Right renal pelvis (tissue), 4 donors: ENCODE results near the gene HOXD11. TPM values are rescaled to one million over a fixed set of nuclear protein-coding genes. Genes with fewer than 3 reads are reported as not detected.
A peak's percentile ranks its signal among the peaks of the same experiment; 100 is the strongest.

ENCODE experiments used
- DNase-seq, 4 donors: peaks; one replicate each; pipeline ENCODE4 v3.0.0-alpha.2; 2013; ENCODE audit warnings: low read depth in 4 of 4, low spot score in 3 of 4, missing footprints in 1 of 4
- polyA plus RNA-seq, 4 donors: library from polyadenylated mRNA; unstranded; fragments of 120-200 nt; gene quantifications; one replicate each; pipeline ENCODE4 v1.2.1, GENCODE V29; 2013; ENCODE audit not compliant: insufficient read length in 4 of 4

The HOXD11 gene
- polyA plus RNA-seq, 4 donors, result 45.6 to 59.4 (median 58.4) TPM

DNA sequence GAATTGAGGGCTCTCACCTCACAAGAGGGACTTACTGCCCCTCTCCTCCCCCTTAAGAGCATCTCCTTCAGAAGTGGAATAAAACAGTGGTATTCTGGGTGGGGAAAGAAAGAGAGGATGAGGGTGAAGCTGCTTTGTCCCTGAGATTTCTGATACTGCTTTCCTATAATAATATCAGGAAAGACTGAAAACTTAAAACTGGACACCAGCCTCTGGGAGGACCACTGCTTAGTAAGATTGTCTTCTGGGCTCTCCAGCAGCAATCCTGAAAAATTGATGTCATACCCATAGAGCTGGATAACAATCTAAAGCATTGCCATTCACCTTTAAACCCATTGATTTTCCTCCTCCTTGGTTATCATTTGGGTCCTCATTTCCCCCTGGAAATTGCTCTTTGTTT lies 39.6 kb downstream of the HOXD11 start:
- DNase-seq, result no peak

DNA sequence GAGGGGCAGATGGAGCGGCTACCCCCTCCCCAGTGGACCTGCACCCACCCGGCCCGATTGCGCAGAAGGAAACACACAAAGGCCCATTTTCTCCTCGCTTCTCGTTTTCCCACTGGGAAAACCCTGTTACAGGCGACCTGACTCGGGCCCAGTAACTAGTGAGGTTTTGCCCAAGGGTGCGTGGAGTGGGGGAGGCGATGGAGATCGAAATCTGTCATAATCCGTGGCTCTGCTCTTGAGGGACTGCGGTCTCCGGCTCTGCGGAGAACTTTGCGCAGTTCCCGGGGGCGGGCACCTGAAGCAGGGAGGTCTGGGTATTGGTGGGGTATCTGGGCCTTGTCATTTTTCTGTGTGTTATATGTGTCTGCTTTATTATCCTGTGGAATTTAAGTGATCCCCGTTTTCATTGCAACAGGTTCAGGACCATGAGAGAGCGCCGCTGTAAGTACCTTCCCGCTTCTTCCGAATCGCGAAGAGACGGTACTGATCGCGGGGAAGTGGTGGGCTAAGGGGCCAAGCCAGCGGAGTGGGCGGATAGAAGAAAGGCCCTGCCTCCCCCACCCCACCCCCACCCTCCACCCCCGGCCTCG lies 40.2 kb downstream of the HOXD11 start:
- no peak for DNase-seq

DNA sequence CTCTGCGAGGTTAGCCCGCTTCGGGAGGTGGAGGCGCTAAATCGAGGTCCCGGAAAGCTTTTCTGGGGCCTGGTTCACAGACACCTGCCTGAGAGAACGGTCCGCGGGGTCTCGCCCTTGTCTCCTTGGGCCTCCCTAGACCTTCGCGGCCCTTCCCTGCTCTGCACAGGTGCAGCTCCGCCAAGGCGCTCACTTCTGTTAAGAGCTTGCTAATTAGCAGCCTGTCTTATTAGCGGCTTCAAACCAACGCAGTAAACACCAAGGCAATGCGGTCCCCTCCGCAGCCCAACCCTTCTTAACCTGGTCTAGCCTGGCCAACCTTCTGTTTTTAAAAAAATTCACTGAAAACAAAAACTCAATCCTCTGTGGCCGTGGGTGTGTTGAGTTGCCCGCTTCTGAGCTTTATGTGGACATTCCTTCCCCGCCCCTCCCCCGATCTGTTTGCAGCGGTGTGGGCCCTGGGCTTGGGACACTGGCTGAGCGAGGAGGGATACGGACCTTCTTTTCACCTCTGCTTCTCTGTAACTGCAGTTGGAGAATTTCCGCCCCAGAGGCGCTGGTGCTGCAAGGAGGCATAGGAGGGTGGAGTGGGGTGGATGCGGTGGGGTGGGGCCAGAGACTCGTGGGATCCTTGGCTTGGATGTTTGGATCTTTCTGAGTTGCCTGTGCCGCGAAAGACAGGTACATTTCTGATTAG lies 40.9 kb downstream of the HOXD11 start:
- DNase-seq, result no peak

DNA sequence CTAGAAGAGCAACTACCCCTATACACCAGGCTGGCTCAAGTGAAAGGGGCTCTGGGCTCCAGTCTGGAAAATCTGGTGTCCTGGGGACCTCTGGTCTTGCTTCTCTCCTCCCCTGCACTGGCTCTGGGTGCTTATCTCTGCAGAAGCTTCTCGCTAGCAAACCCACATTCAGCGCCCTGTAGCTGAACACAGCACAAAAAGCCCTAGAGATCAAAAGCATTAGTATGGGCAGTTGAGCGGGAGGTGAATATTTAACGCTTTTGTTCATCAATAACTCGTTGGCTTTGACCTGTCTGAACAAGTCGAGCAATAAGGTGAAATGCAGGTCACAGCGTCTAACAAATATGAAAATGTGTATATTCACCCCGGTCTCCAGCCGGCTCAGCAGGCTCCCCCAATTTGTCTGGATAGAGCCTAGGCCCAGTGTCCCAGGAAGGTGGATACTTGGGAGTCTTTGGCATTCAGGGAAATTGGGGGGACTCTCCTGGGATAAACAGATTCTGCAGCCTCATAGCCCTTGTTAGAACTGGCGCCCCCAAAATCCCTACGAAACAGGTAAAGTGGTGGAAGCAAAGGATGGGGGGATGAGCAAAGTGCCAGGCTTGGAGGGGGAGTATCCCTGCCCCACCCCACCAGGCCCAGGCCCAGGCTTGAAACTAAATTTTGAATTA lies 41.8 kb downstream of the HOXD11 start:
- no peak for DNase-seq

DNA sequence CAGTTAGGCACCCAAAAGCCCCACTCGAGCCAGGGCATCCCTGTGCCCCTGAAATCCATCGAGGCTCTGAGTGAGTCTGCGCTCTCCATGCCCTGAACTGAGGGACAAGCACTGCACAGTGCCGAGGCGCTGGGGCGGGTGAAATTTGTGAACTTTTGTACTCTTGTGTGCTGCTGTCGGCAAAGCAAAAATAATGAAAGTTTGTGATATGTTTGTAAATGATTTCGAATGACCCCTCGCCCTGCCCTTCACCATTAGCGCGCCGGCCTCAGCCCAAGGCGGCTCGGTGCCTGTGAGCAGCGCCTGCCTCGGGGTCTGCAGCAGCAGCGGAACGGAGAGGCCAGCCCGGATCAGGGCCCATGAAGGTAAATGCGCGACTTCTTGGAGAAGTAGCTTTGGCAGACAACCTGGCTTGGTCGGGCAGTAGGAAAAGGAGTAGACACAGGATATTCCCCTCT lies 42.4 kb downstream of the HOXD11 start:
- no peak for DNase-seq

DNA sequence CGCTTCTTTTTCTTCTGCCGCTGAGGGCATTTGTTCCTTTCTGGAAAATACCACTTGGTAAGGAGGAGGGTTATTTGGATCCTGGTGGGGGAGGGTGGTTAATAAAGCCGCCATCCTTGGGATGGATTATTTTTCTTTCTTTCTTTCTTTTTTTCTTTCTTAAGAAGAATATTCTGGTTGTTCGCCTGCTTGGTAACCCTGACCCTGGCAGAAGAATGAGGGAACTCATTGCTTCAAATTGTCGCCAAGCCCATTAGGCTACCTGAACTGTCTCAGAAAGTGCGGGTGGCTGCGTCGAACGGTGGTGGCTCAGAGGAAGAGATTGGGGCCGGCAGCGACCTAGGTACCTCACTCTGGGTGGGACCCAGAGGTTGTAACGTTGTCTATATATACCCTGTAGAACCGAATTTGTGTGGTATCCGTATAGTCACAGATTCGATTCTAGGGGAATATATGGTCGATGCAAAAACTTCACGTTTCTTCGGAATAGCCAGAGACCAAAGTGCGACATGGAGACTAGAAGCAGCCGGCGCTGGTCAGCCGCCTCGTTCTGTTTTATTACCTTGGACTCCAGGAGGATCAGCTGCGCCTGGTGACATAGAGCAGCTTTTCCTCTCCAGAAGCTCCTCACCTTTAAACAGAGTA lies 43.0 kb downstream of the HOXD11 start:
- DNase-seq, result no peak

DNA sequence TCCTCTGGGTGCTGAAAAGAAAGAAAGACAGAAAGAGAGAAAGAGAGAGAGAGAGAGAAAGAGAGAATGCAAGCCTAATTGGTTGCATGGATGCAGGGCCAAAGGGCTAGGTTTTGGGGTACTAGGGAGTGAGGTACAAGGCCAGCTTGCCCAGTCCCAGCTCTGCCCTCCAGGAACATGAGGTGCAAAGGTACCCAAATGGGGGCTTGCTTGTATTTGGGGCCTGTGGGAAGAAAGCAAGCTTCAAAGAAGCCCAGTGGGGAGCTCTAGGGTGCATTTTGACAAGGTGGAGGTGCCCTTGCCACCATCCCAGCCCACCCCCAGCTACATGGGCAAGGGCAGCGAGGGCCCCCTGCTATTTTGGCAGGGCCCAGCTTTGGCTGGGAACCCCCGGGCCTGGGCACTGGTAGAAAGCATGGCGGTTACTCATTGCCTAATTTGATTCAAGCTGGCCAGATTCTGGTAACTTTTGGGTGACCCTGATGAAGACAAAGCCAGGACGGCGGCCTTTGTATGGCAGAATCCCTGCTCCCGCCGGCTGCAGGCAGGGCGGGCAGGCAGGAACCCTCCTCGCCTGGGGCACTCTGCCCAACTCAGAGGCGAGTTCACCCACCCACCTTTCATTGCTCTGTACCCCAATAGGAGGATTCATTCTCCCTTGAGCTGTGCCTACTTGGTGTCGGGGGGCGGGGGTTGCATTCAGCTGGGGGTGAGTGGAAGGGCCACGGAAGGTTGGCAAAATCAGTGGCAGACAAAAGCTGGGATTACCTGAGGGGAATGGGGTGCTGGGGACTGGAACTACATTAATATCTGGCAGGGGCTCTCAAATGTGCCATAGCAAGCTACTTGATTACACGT lies 43.7 kb downstream of the HOXD11 start:
- no peak for DNase-seq

DNA sequence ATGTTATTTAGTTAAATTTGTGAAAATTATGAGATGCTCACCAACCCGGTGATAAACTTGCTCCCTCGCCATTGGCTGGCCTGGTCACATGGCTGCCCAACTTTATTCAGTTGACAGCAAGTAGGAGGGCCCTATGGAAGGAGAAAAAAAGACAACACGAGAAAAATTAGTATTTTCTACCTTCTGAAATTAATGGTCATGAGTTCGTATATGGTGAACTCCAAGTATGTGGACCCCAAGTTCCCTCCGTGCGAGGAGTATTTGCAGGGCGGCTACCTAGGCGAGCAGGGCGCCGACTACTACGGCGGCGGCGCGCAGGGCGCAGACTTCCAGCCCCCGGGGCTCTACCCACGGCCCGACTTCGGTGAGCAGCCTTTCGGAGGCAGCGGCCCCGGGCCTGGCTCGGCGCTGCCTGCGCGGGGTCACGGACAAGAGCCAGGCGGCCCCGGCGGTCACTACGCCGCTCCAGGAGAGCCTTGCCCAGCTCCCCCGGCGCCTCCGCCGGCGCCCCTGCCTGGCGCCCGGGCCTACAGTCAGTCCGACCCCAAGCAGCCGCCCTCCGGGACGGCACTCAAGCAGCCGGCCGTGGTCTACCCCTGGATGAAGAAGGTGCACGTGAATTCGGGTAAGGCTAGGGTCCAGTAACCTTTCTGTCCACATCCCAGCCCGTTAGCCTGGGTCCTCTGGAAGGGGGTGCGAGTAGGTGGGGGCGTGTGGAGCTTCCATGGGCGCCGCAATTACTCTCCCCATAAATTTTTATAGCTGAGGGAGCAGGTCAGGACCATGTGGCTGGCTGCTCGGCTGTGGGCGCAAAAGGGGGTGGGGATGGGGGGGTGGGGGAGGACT lies 44.6 kb downstream of the HOXD11 start, which contains the start of gene HOXD4:
HOXD4 (plus strand) TSS at position 109 of the 846 bp plus-strand sequence; CDS start at position 193, 84 bp downstream.
- DNase-seq, result no peak

DNA sequence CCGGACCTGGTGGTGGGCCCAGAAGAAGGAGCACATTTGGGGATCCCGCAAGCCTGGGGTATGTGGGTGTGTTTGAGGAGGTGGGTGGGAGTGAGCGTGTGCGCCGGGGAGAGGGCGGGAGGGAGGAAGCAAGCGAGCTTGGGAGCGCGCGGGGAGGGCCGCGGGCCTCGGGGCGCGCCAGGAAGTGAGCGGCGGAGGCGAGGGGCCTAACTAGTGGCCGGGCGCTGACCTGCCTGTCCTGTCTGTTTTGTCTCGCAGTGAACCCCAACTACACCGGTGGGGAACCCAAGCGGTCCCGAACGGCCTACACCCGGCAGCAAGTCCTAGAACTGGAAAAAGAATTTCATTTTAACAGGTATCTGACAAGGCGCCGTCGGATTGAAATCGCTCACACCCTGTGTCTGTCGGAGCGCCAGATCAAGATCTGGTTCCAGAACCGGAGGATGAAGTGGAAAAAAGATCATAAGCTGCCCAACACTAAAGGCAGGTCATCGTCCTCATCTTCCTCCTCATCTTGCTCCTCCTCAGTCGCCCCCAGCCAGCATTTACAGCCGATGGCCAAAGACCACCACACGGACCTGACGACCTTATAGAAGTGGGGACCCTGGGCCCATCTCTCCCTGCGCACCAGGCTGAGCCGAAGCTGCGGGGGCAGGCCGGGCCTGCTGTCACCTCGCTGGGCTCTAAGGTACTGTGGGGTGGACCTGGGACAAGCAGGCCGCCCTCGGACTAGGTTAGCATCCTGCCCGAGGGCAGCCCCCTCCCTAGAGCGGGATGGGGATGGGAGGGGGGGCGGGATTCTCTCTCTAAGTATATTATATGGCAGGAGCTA lies 45.5 kb downstream of the HOXD11 start:
- no peak for DNase-seq

DNA sequence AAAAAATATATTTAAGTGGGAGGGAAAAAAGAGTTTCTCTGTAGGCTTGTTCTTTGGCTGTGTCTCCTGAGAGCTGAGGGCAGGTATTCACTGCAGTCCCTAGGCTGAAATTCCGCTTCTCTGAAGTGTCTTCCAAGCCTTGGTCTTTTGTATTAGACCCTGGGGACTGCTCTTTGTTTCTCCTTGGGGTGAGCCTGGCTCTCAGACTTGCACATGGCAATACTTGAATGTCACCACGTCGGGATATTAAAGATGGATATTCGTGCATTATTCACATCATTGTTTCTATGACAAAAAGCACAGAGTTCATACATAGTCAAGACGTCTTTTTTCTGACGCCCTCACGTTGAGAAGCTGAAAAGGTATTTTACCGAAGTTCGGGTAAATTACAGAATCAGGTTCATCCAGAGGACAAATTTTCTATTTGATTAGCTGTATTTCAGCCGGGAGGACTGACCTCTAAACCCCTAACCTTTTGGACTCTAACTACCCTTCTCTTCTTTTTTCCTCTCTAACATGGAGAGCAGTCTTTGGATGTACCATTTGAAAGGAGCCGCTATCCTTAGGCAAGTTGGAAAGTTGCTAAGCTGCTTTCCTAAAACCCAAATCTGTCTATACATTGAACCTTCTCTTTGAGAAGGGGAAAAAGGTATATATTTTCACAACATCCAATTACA lies 47.6 kb downstream of the HOXD11 start:
- DNase-seq, result no peak

DNA sequence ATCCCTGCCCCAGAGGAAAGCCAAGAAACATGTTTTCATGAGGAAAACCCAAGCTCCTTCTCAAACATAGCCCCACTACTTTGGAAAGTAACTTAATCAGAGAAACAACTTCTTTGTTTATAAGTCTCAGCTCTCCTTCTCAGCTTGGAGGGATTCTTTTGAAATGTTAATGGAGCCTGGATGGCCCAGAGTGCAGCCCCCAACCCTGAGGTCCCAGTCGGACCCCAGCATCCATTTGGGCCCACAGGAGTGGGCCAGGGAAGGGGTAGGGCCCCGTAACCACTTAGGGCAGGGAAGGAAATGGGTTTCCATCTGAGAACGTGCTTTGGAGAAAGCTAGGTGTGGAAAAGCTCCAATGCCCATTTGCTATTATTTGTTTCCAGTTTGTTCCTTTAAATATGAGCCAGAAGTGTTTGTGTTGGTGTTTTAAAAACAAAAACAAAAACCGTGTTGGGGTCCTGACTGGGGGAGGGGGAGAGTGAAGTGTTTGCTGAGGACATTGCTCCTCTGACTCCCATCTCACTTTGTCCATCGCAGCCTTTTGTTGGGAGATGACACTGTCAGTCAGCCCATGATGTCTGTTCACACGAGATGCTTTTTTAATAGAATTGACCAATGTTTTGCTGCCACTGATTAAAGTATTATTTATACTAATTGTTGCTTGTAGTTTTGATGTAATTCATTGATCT lies 48.4 kb downstream of the HOXD11 start:
- DNase-seq, result no peak

DNA sequence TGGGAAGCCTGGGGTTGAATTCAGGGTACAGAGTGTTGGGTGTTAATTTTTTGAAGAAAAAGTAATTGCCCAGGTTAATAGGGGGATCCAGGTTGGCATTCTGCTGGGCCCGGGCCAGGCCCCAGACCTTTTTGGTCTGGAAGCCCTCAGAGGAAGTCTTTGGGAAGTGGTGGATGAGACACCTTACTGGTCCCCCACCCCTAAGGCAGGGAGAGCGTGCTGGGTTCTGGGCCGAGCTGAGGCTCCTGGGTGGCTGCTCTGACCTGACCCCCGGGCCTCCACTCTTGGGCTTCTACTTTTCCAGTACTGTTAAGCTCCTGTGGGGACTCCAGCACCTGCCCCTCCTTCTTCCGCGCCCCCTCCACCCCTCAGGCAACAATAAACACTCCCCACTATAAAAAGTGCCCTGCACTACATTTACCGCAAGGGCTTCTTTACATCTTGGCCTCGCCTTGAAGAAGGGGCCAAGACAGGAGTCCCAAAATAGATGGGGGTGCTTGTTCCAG lies 49.3 kb downstream of the HOXD11 start:
- DNase-seq, result no peak

DNA sequence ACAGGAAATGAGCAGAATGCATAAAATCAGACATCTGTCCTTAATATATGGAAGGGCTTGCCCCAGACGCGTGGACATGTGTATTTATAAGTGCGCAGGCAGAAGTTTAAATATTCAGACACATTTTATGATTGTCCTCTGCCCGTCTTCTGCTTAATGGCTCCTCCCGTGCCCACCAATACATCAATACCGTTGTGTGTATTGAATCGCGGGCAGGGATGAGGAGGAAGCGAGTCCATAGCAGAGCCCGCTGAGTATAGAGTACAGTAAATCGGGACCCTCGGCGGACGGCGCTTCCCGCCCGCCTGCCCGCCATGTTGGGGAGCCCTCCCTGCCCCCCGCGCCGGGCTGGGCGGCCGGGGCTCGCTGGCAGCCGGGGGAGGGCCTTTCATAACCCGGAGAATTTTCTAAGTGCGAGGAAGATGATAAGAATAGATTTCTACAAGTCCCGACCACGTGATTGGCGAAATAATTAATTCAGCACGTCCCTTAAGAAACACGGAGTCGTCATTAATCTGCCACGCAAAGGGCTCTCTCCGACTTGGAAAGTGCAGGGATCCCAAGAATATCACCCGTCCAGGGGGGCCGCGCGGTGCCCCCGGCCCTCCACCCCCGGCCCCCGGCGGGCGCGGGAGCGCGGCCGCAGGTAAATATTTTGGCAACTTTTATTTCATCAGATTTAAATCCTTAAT lies 49.9 kb downstream of the HOXD11 start, which contains the start of gene HOXD3:
HOXD3 (plus strand) TSS at position 501 of the 692 bp plus-strand sequence. CDS start 11,808 bp downstream, outside the sequence.
- DNase-seq, result peak in 1 of 4 donors; percentile 59

DNA sequence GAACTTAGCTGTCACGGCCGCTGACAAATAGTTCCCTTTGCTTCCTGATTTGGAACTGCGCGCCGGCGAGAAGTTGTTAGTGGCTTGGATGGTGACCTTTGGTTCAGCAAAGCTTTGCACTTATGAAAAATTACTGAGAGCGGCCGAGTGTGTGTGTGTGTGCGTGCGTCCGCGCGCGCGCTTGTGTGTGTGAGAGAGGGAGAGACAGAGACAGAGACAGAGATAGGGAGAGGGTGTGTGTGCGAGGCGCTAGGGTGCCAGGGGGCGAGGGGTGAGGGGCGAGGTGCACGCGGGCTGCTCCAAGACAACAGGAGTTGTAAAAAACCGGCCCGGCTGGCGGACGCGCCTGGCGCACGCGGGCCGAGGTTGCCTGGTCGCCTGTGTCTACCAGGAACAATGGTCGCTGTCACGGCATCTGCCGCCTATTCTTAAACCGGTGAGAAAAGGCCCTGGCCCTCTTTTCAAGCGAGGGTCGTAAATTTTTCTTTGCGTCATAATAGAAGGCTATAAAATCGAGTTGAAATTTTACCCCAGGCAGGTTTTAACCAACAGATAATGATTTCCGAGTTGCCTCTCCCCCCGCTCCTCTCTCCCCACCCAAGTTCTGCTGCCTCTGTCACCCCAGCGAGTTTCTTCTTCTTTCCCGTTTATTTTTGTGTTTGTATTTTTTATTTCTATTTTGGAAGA lies 50.6 kb downstream of the HOXD11 start:
- DNase-seq, result peak in 1 of 4 donors; percentile 58

DNA sequence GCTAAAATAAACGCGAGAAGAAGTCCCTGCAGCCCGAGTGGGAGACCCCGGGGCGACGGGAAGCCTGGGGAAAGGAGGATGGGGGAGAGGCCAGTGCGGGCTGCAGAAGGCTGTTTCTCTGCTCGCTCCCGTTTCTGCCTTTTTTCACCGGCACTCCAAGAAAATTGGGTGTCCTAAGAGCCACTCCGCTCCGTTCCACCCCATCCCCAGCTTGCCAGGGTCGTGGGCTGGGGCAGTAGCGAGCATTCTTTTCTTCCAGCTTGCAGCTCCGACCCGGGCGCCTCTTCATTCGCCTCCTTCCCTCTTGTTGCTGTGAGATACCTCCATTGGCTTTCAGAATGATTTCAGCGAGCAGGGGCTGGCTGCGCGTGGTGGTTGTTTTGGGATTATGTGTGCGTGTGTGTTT lies 51.1 kb downstream of the HOXD11 start:
- DNase-seq, result peak in 1 of 4 donors; percentile 28
